GM12878 (cell line): ENCODE data around the gene ITSN1. TPM values are rescaled to one million over a fixed set of nuclear protein-coding genes. Genes with fewer than 3 reads are reported as not detected.

Experiments used
- ATAC-seq: fragments of 200-7000 bp; cut with Tn5 transposase; 3 replicates; pipeline ENCODE4 v1.9.1; 2020; ENCODE audit warnings: mild to moderate bottlenecking, moderate library complexity
- BruUV-seq: library from RNA; stranded (reverse); fragments of 400-500 nt; replicated peaks from 2 replicates; lab custom pipeline; 2021; lab: Mats Ljungman, UMichigan
- CTCF ChIA-PET: fragments of 300-600 bp; sonication (Branson Sonifier 250); formaldehyde crosslinking; extraction: SDS; loops from one replicate; lab custom pipeline; 2021; ENCODE audit warnings: inconsistent platforms; lab: Yijun Ruan, JAX
- POLR2A ChIA-PET: fragments of 350-600 bp; formaldehyde crosslinking; extraction: SDS; loops from one replicate; lab custom pipeline; 2021; ENCODE audit warnings: inconsistent platforms; lab: Charles Lee
- RAD21 ChIA-PET: fragments of 300-600 bp; sonication (Branson Sonifier 250); formaldehyde crosslinking; loops from one replicate; lab custom pipeline; 2023; ENCODE audit warnings: antibody characterized with exemption; ENCODE audit not compliant: unreplicated experiment; lab: Charles Lee
- SMC1A ChIA-PET: fragments of 300-600 bp; sonication (Branson Sonifier 250); formaldehyde crosslinking; loops from one replicate; lab custom pipeline; 2023; ENCODE audit not compliant: unreplicated experiment, uncharacterized antibody; lab: Charles Lee
- DNase-seq: peaks from one replicate; pipeline ENCODE4 v3.0.0-alpha.2; 2011; ENCODE audit warnings: low read depth, low spot score
- FAIRE-seq: peaks from 3 replicates; lab custom pipeline; 2011; peaks lifted over from hg19 to GRCh38; lab: Jason Lieb, UNC
- H2AFZ ChIP-seq: 2 replicates; pipeline ENCODE4 v1.6.0; 2011; ENCODE audit warnings: low read depth, low read length, control low read depth; ENCODE audit not compliant: control insufficient read depth
- H3K27ac ChIP-seq: 2 replicates; pipeline ENCODE4 v1.5.1; 2011; ENCODE audit warnings: control low read depth; ENCODE audit not compliant: control insufficient read depth, insufficient read depth
- H3K27me3 ChIP-seq, 2 experiments: replicated peaks in 1 of 2; 2 replicates each; pipeline versions ENCODE4 v1.6.0 to v1.6.1; 2011; ENCODE audit warnings: low read length in 1 of 2; ENCODE audit not compliant: control insufficient read depth in 2 of 2, insufficient read depth in 2 of 2
- H3K36me3 ChIP-seq, 2 experiments: 2 replicates each; pipeline ENCODE4 v1.5.1; 2011; ENCODE audit warnings: low read length in 1 of 2; ENCODE audit not compliant: control insufficient read depth in 2 of 2, insufficient read depth in 2 of 2
- H3K4me1 ChIP-seq: 2 replicates; pipeline ENCODE4 v1.6.1; 2011; ENCODE audit warnings: mild to moderate bottlenecking, low read length, moderate library complexity, mixed read lengths; ENCODE audit not compliant: control insufficient read depth, insufficient read depth
- H3K4me2 ChIP-seq: 2 replicates; pipeline ENCODE4 v1.6.0; 2011; ENCODE audit warnings: control low read depth; ENCODE audit not compliant: control insufficient read depth, insufficient read depth
- H3K4me3 ChIP-seq: fragments of 200-600 bp; sonication (generic); 2 replicates; pipeline ENCODE4 v1.5.1; 2016
- H3K79me2 ChIP-seq: 2 replicates; pipeline ENCODE4 v1.6.0; 2011; ENCODE audit warnings: low read length; ENCODE audit not compliant: control insufficient read depth, insufficient read depth
- H3K9ac ChIP-seq: 2 replicates; pipeline ENCODE4 v1.8.0; 2011; ENCODE audit warnings: low read length, control low read depth, mixed read lengths; ENCODE audit not compliant: control insufficient read depth, insufficient read depth
- H3K9me3 ChIP-seq: replicated peaks from 3 replicates; pipeline ENCODE4 v1.5.1; 2011; ENCODE audit warnings: mild to moderate bottlenecking, low read length; ENCODE audit not compliant: control insufficient read depth, insufficient read depth
- H4K20me1 ChIP-seq: 2 replicates; pipeline ENCODE4 v1.6.0; 2011; ENCODE audit not compliant: control insufficient read depth, insufficient read depth
- EP300 ChIP-seq, 2 experiments: fragments of 150-350 bp in 1 of 2; IDR thresholded peaks; 2 replicates each; pipeline ENCODE4 v1.6.1; 2011 to 2012; ENCODE audit warnings: low read depth in 2 of 2, low read length in 2 of 2, borderline replicate concordance in 1 of 2, improper control_type of control experiment in 1 of 2, inconsistent platforms in 1 of 2; ENCODE audit not compliant: control insufficient read depth in 1 of 2
- PAX8 ChIP-seq: fragments of 450-650 bp; IDR thresholded peaks from 2 replicates; pipeline ENCODE4 v1.6.1; 2017; ENCODE audit warnings: mild to moderate bottlenecking, moderate library complexity
- RELA ChIP-seq: fragments of 450-650 bp; IDR thresholded peaks from 2 replicates; pipeline ENCODE4 v1.8.0; 2014; ENCODE audit warnings: borderline replicate concordance; ENCODE audit not compliant: partially characterized antibody
- SIN3A ChIP-seq: IDR thresholded peaks from 2 replicates; pipeline ENCODE4 v1.6.1; 2012; ENCODE audit warnings: low read depth, low read length, improper control_type of control experiment
- SPI1 ChIP-seq: IDR thresholded peaks from 2 replicates; pipeline ENCODE4 v1.6.1; 2011; ENCODE audit warnings: low read depth, mild to moderate bottlenecking, low read length, moderate library complexity, borderline replicate concordance; ENCODE audit not compliant: insufficient read depth
- SREBF1 ChIP-seq: IDR thresholded peaks from 2 replicates; pipeline ENCODE4 v1.6.1; 2012; ENCODE audit warnings: mild to moderate bottlenecking, low read length
- SUZ12 ChIP-seq: fragments of 200-600 bp; sonication (generic); IDR thresholded peaks from one replicate; pipeline ENCODE4 v1.6.1; 2018; ENCODE audit warnings: antibody characterized with exemption, mild to moderate bottlenecking; ENCODE audit not compliant: unreplicated experiment
- YBX1 ChIP-seq: fragments of 450-650 bp; IDR thresholded peaks from 2 replicates; pipeline ENCODE4 v1.6.1; 2016; ENCODE audit warnings: antibody characterized with exemption
- WGBS: methylation state at CpG from one replicate; pipeline ENCODE4 v1.1.6; 2016; ENCODE audit warnings: low lambda C conversion rate; ENCODE audit not compliant: insufficient replicate concordance, insufficient coverage; ENCODE audit errors: missing lambda C conversion rate; 5-methylcytosine and 5-hydroxymethylcytosine counted together
- in situ Hi-C: fragments of 300-500 bp; cut with MboI; formaldehyde crosslinking; loops from 9 replicates; pipeline ENCODE4 v1.14.3; 2018; ENCODE audit warnings: mixed read lengths
- intact Hi-C: fragments of 100-400 bp; cut with micrococcal nuclease; formaldehyde crosslinking; loops from one replicate; pipeline ENCODE4 v1.14.2; 2022; ENCODE audit not compliant: unreplicated experiment
- polyA plus RNA-seq, 11 experiments: library from polyadenylated mRNA; depleted of rRNA in 4 of 11; unstranded in 6 of 11; stranded (reverse) in 5 of 11; fragments of >200 nt; fragmentation: Nextera tagmentation in 4 of 11; fragmentation: Illumina TruSeq in 1 of 11; extraction: Ambion mirVana in 4 of 11; extraction: Trizol in 1 of 11; gene quantifications; 1 replicate in 1 of 11; 2 replicates in 10 of 11; pipeline versions ENCODE4 v1.2.1 to v1.2.3, GENCODE V29; 2011 to 2016; ENCODE audit warnings: inconsistent platforms in 2 of 11, missing spikeins in 2 of 11, low read depth in 1 of 11
- total RNA-seq, 4 experiments: library from RNA; depleted of rRNA in 3 of 4; stranded (reverse); fragments of >200 nt in 3 of 4; fragmentation: Illumina TruSeq in 1 of 4; extraction: Trizol in 1 of 4; gene quantifications; 2 replicates each; pipeline versions ENCODE4 v1.2.1 to v1.2.3, GENCODE V29; 2013 to 2021
- TF ChIP-seq, protein P1 (sequence below): IDR thresholded peaks from 2 replicates; pipeline ENCODE4 v1.6.1; 2012; ENCODE audit warnings: low read depth, low read length, improper control_type of control experiment
- TF ChIP-seq, protein P2 (sequence below): fragments of 450-650 bp; IDR thresholded peaks from 2 replicates; pipeline ENCODE4 v1.6.1; 2017; ENCODE audit warnings: low read depth, mild to moderate bottlenecking, moderate library complexity
- TF ChIP-seq, protein P3 (sequence below): IDR thresholded peaks from 2 replicates; pipeline ENCODE4 v1.6.1; 2012; ENCODE audit warnings: low read length, inconsistent platforms

ITSN1 gene
- total and polyA plus RNA-seq, 10 of the 15 experiments (the other 5 are each of a cell fraction or from before 2014, with no cell fraction given), result 0.89 to 10.6 (median 4.8) TPM

DNA sequence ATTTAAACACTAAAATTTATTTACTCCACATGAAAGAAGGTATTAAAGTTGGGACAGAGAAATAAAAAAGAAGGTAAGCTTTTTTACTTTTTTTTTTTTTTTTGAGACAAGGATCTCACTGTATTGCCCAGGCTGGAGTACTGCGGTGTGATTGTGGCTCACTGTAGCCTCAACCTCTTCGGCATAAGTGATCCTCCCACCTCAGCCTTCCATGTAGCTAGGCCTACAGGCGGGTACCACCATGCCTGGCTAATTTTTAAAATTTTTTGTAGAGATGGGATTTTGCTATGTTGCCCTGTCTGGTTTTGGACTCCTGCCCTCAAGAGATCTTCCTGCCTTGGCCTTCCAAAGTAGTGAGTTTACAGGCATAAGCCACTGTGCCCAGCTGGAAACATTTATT is 106.6 kb downstream of the ITSN1 start:
- CTCF ChIA-PET, result interaction anchor here (0.7 kb wide), 1 partner anchor 14 kb away, joined by 3 read pairs; no protein-coding TSS in a partner anchor
- no peaks in the 10 kb centered on the region; a peak in 1 of 4 replicates for H3K36me3 ChIP-seq
- H2AFZ ChIP-seq, result no peak overlapping the region
- TF ChIP-seq YBX1 (no peak), SREBF1 (no peak)
- intact Hi-C loops (no loop called here), in situ Hi-C loops (no loop called here)
- POLR2A ChIA-PET, result interaction anchor here (0.5 to 0.7 kb wide), 2 partner anchors 13 to 20 kb away, joined by 3 read pairs; no protein-coding TSS in a partner anchor
- DNase-seq (no peak), FAIRE-seq (no peak), ATAC-seq (no peak)
- H3K9ac ChIP-seq, result no peak overlapping the region
- no peak overlapping the region for H3K27ac ChIP-seq
- no peaks in the 10 kb centered on the region for H3K4me1 ChIP-seq
- no peaks in the 10 kb centered on the region for H3K79me2 ChIP-seq
- H3K9me3 ChIP-seq, result no peaks in the 10 kb centered on the region; the same call in 1 of the 3 replicates
- no peaks in the 10 kb centered on the region for H3K27me3 ChIP-seq
- BruUV-seq, result no TSS peak
- SMC1A ChIA-PET, result interaction anchor here (1.3 kb wide), 1 partner anchor 10 kb away, joined by 3 read pairs; no protein-coding TSS in a partner anchor
- 55% methylated on average over 3 of the region's 3 CpGs for WGBS
- no peak overlapping the region for H3K4me2 ChIP-seq
- RAD21 ChIA-PET, result no interaction called here
- no peak overlapping the region for H3K4me3 ChIP-seq
- H4K20me1 ChIP-seq, result no peaks in the 10 kb centered on the region

DNA sequence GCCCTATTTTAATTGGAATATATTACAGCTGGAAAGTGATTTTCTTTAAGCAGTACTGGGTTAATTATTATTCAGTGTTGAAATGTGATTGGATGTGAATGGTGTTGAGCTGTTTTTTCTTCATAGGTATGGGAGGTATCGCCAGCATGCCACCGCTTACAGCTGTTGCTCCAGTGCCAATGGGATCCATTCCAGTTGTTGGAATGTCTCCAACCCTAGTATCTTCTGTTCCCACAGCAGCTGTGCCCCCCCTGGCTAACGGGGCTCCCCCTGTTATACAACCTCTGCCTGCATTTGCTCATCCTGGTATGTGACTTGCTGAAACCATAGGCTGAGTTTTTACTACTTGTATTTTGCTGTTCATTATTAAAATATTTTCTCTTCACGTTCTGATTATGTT is 107.7 kb downstream of the ITSN1 start:
- FAIRE-seq, result no peak
- no peaks in the 10 kb centered on the region for H3K79me2 ChIP-seq
- no peak overlapping the region for H3K27ac ChIP-seq
- no peak overlapping the region for H2AFZ ChIP-seq
- intact Hi-C loops, result no loop called here
- H3K9ac ChIP-seq, result no peak overlapping the region
- ChIA-PET POLR2A (no interaction called here), RAD21 (no interaction called here), SMC1A (no interaction called here), CTCF (no interaction called here)
- no peak overlapping the region for H3K4me3 ChIP-seq
- in situ Hi-C loops, result no loop called here
- H3K9me3 ChIP-seq, result no peaks in the 10 kb centered on the region; the same call in 1 of the 3 replicates
- no peak for ATAC-seq
- BruUV-seq, result no TSS peak
- H3K36me3 ChIP-seq, result no peaks in the 10 kb centered on the region; a peak in 1 of 4 replicates
- no peaks in the 10 kb centered on the region for H3K27me3 ChIP-seq
- no peak for DNase-seq
- H4K20me1 ChIP-seq, result no peaks in the 10 kb centered on the region
- no peaks in the 10 kb centered on the region for H3K4me1 ChIP-seq
- H3K4me2 ChIP-seq, result no peak overlapping the region
- 49% methylated on average over 4 of the region's 4 CpGs for WGBS
- TF ChIP-seq, protein P1, sequence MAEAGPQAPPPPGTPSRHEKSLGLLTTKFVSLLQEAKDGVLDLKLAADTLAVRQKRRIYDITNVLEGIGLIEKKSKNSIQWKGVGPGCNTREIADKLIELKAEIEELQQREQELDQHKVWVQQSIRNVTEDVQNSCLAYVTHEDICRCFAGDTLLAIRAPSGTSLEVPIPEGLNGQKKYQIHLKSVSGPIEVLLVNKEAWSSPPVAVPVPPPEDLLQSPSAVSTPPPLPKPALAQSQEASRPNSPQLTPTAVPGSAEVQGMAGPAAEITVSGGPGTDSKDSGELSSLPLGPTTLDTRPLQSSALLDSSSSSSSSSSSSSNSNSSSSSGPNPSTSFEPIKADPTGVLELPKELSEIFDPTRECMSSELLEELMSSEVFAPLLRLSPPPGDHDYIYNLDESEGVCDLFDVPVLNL, result no peak
- TF ChIP-seq SIN3A (no peak), EP300 (IDR thresholded peaks at IDR 0.05; ENCODE audit: borderline replicate concordance in 1 of 2, control insufficient read depth in 1 of 2, low read depth in 2 of 2, low read length in 2 of 2) (no peak), SUZ12 (no peak), PAX8 (no peak), RELA (no peak), SPI1 (no peak)
- TF ChIP-seq, protein P2, sequence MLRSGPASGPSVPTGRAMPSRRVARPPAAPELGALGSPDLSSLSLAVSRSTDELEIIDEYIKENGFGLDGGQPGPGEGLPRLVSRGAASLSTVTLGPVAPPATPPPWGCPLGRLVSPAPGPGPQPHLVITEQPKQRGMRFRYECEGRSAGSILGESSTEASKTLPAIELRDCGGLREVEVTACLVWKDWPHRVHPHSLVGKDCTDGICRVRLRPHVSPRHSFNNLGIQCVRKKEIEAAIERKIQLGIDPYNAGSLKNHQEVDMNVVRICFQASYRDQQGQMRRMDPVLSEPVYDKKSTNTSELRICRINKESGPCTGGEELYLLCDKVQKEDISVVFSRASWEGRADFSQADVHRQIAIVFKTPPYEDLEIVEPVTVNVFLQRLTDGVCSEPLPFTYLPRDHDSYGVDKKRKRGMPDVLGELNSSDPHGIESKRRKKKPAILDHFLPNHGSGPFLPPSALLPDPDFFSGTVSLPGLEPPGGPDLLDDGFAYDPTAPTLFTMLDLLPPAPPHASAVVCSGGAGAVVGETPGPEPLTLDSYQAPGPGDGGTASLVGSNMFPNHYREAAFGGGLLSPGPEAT, result no peak
- TF ChIP-seq, protein P3, sequence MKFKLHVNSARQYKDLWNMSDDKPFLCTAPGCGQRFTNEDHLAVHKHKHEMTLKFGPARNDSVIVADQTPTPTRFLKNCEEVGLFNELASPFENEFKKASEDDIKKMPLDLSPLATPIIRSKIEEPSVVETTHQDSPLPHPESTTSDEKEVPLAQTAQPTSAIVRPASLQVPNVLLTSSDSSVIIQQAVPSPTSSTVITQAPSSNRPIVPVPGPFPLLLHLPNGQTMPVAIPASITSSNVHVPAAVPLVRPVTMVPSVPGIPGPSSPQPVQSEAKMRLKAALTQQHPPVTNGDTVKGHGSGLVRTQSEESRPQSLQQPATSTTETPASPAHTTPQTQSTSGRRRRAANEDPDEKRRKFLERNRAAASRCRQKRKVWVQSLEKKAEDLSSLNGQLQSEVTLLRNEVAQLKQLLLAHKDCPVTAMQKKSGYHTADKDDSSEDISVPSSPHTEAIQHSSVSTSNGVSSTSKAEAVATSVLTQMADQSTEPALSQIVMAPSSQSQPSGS, result no peak
